Measurements from ENCODE around the gene CARD9. TPM values are rescaled to one million over a fixed set of nuclear protein-coding genes. Genes with fewer than 3 reads are reported as not detected.
"Not testable (repeated sequence)": the region's sequence is repeated elsewhere in the genome, so short reads cannot be mapped to it uniquely, and the experiment has no call there.

CARD9 gene
- total RNA-seq, 1 donor from 2014 or later: 0.89 TPM

GRCh38 chr9:136355616-136356557, 17.6 kb downstream of the CARD9 start:
- H3K27ac Mint-ChIP-seq: no peak overlapping the region

DNA sequence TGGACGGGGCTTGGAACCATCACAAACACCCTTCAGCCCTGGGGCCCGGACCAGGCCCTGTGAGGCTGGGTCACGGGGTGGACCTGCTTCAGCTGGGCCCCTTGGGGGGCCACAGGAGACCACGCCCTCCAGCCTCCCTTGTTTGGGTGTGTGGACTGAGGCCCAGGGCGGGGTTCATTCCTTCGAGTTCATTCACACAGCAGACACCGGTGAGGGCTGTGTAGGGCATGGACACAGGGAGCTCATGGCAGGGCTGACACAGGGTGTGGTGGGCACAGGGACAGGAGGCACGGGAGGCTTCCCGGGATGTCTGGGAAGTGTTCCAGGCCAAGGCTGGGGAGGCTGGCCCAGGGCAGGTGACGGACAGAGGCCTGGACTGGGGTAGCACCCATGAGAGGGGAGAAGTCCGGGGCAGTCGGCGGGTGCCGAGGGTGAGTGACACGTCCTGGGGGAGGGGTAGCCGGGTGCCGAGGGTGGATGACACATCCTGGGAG, 18.8 kb downstream of the CARD9 start:
- CTCF ChIA-PET: no interaction called here
- Mint-ChIP-seq H3K27me3 (no peaks in the 10 kb centered on the region), H3K27ac (no peak overlapping the region), H3K4me1 (no peaks in the 10 kb centered on the region), H3K36me3 (ENCODE audit: low read depth) (peaks cover 2% of the 10 kb centered on the region), H3K9me3 (no peaks in the 10 kb centered on the region), H3K4me3 (no peak overlapping the region)
- intact Hi-C loops (cut with micrococcal nuclease): no loop called here
- DNase-seq: no peak
- TF ChIP-seq, protein P1, sequence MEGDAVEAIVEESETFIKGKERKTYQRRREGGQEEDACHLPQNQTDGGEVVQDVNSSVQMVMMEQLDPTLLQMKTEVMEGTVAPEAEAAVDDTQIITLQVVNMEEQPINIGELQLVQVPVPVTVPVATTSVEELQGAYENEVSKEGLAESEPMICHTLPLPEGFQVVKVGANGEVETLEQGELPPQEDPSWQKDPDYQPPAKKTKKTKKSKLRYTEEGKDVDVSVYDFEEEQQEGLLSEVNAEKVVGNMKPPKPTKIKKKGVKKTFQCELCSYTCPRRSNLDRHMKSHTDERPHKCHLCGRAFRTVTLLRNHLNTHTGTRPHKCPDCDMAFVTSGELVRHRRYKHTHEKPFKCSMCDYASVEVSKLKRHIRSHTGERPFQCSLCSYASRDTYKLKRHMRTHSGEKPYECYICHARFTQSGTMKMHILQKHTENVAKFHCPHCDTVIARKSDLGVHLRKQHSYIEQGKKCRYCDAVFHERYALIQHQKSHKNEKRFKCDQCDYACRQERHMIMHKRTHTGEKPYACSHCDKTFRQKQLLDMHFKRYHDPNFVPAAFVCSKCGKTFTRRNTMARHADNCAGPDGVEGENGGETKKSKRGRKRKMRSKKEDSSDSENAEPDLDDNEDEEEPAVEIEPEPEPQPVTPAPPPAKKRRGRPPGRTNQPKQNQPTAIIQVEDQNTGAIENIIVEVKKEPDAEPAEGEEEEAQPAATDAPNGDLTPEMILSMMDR (IDR thresholded peaks at IDR 0.05): no peak
- POLR2A ChIA-PET: interaction anchor here (1.0 kb wide), 1 partner anchor 25 kb away, joined by 3 read pairs; no protein-coding TSS in a partner anchor
- ATAC-seq (ENCODE audit: low read depth): no peak

More at GRCh38 chr9:136355616-136356557, 17.6 kb downstream of the CARD9 start:
- DNase-seq (no peak), ATAC-seq (ENCODE audit: low read depth) (no peak)
- CTCF ChIA-PET: no interaction called here
- H3K27me3 Mint-ChIP-seq: no peaks in the 10 kb centered on the region
- POLR2A ChIA-PET: no interaction called here
- H3K9me3 Mint-ChIP-seq: no peaks in the 10 kb centered on the region
- peaks cover 10% of the 10 kb centered on the region for H3K36me3 Mint-ChIP-seq (ENCODE audit: low read depth)
- H3K4me3 Mint-ChIP-seq: no peak overlapping the region
- no peaks in the 10 kb centered on the region for H3K4me1 Mint-ChIP-seq
- TF ChIP-seq, protein P1 (IDR thresholded peaks at IDR 0.05): no peak
- intact Hi-C loops (cut with micrococcal nuclease): no loop called here

GRCh38 chr9:136353757-136354488, 19.5 kb downstream of the CARD9 start:
- intact Hi-C loops (cut with micrococcal nuclease): no loop called here
- Mint-ChIP-seq H3K9me3 (no peaks in the 10 kb centered on the region), H3K4me1 (no peaks in the 10 kb centered on the region), H3K27ac (no peak overlapping the region), H3K36me3 (ENCODE audit: low read depth) (no peaks in the 10 kb centered on the region), H3K27me3 (no peaks in the 10 kb centered on the region), H3K4me3 (no peak overlapping the region)
- TF ChIP-seq, protein P1 (IDR thresholded peaks at IDR 0.05): no peak
- ATAC-seq (ENCODE audit: low read depth) (no peak), DNase-seq (no peak)
- CTCF ChIA-PET: no interaction called here
- POLR2A ChIA-PET: interaction anchor here (0.7 to 1.0 kb wide), 2 partner anchors 9 to 25 kb away, joined by 3 to 5 read pairs; no protein-coding TSS in a partner anchor

DNA sequence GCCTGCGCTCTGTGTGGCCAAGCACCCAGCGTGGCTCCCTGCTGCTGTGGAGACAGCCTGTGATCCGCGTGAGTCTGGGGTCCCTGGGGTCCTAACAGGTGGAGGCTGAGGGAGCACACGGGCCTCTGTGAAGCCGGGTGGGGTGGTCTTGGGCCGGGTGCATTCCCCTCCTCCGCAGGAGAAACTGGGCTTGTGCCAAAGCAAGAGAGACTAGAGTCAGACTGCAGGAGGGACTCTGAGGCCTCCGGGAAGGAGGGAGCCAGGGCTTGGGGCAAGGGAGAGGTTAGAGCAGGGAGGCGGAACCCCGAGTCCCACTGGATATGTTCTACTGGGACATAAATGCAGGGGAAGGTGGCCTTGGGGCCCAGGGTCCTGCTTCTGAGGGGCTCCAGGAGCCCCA, 20.4 kb downstream of the CARD9 start:
- ATAC-seq (ENCODE audit: low read depth): no peak
- intact Hi-C loops (cut with micrococcal nuclease): no loop called here
- Mint-ChIP-seq H3K27me3 (no peaks in the 10 kb centered on the region), H3K4me1 (no peaks in the 10 kb centered on the region), H3K36me3 (ENCODE audit: low read depth) (no peaks in the 10 kb centered on the region), H3K27ac (no peak overlapping the region), H3K9me3 (no peaks in the 10 kb centered on the region), H3K4me3 (no peak overlapping the region)
- TF ChIP-seq, protein P1 (IDR thresholded peaks at IDR 0.05): no peak
- ChIA-PET CTCF (no interaction called here), POLR2A (no interaction called here)
- no peak for DNase-seq

DNA sequence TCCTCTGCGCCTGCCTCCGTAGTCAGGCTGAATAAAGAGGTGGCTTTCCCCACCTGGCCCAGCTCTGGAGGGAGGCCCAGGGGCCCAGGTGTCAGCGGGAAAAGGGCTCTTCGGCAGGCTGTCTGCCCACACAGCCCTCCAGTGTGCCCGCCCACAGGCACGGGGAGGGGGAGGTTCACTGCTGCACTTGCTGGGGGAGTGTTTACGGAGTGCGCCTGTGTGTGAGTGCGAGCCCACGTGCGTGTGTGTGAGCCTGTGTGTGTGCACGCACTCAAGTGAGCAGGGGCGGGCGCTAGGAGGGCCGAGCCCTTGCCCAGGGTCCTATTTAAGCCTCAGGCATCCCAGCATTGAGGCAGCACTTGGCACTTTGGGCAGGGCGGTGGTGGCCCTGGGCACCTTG, 20.8 kb downstream of the CARD9 start:
- Mint-ChIP-seq H3K27me3 (no peaks in the 10 kb centered on the region), H3K4me3 (no peak overlapping the region), H3K36me3 (ENCODE audit: low read depth) (no peaks in the 10 kb centered on the region), H3K4me1 (no peaks in the 10 kb centered on the region), H3K9me3 (no peaks in the 10 kb centered on the region), H3K27ac (no peak overlapping the region)
- DNase-seq (no peak), ATAC-seq (ENCODE audit: low read depth) (no peak)
- TF ChIP-seq, protein P1 (IDR thresholded peaks at IDR 0.05): no peak
- ChIA-PET CTCF (no interaction called here), POLR2A (no interaction called here)
- intact Hi-C loops (cut with micrococcal nuclease): no loop called here

- CTCF ChIA-PET; H3K27me3 Mint-ChIP-seq; H3K27ac Mint-ChIP-seq; H3K36me3 Mint-ChIP-seq (ENCODE audit: low read depth); intact Hi-C loops (cut with micrococcal nuclease); H3K4me1 Mint-ChIP-seq; H3K9me3 Mint-ChIP-seq; DNase-seq; ATAC-seq (ENCODE audit: low read depth); H3K4me3 Mint-ChIP-seq; POLR2A ChIA-PET: not testable (repeated sequence)
Measured at GRCh38 chr9:136351868-136352267, 21.6 kb downstream of the CARD9 start.

Data from activated B cell treated with CpG ODN at 0.5 μM for 24 hours (primary cell).